Uterine smooth muscle cell (primary cell): ENCODE results near the gene IMPG1. TPM values are rescaled to one million over a fixed set of nuclear protein-coding genes. Genes with fewer than 3 reads are reported as not detected.

Source experiments
- total RNA-seq: library from RNA; depleted of rRNA; stranded (reverse); fragments of >200 nt; gene quantifications from 2 replicates; pipeline ENCODE4 v1.2.3, GENCODE V29; 2014

Gene IMPG1
- total RNA-seq: 0.37 TPM in 1 of 2 replicates, not detected in the other

GRCh38 chr6:76072562-76072961 is at the start of gene IMPG1:
Gene IMPG1, minus strand, starts transcription at chr6:76072662. Its CDS starts 174 bp downstream, at chr6:76072488.

